K562 (cell line): ENCODE measurements around the gene PPP2R5A. TPM values are rescaled to one million over a fixed set of nuclear protein-coding genes. Genes with fewer than 3 reads are reported as not detected.
A peak's percentile ranks its signal among the peaks of the same experiment; 100 is the strongest.

ENCODE experiments used
- ATAC-seq: fragments of 200-7000 bp; cut with Tn5 transposase; 3 replicates; pipeline ENCODE4 v1.9.1; 2020; ENCODE audit warnings: moderate library complexity
- BruUV-seq: library from RNA; stranded (reverse); fragments of 400-500 nt; replicated peaks from 2 replicates; lab custom pipeline; 2021; lab: Mats Ljungman, UMichigan
- CTCF ChIA-PET: fragments of 300-600 bp; formaldehyde crosslinking; extraction: SDS; loops from one replicate; lab custom pipeline; 2021; ENCODE audit warnings: low intra/inter-chr PET ratio; lab: Yijun Ruan, JAX
- POLR2A ChIA-PET: fragments of 300-600, 350-650 bp; sonication (Branson Sonifier 250); formaldehyde crosslinking; extraction: SDS; loops from one replicate; lab custom pipeline; 2021; ENCODE audit warnings: antibody characterized with exemption, inconsistent platforms; lab: Yijun Ruan, JAX
- DNase-seq, 4 experiments: peaks; one replicate each; pipeline versions ENCODE4 v3.0.0 to v3.0.0-alpha.2; 2011 to 2018; ENCODE audit warnings: low spot score in 3 of 4, mixed read lengths in 3 of 4; ENCODE audit errors: extremely low read depth in 1 of 4
- FAIRE-seq: peaks from 2 replicates; lab custom pipeline; 2011; peaks lifted over from hg19 to GRCh38; lab: Jason Lieb, UNC
- H2AFZ ChIP-seq: 2 replicates; pipeline ENCODE4 v1.6.0; 2011; ENCODE audit warnings: low read depth, low read length, control low read depth, inconsistent platforms
- H3K27ac ChIP-seq: fragments of 200-600 bp; 3 replicates; pipeline ENCODE4 v1.8.0; 2011; ENCODE audit warnings: low read depth, mild to moderate bottlenecking, control low read depth, inconsistent platforms, low read length, moderate library complexity, mixed read lengths; ENCODE audit errors: extremely low read depth
- H3K27me3 ChIP-seq, 2 experiments: fragments of 300-600 bp in 1 of 2; 2 replicates in 1 of 2; 3 replicates in 1 of 2; pipeline versions ENCODE4 v1.6.0 to v1.8.0; 2011; ENCODE audit warnings: inconsistent platforms in 2 of 2, low read length in 2 of 2, mild to moderate bottlenecking in 1 of 2, mixed read lengths in 1 of 2, moderate library complexity in 1 of 2; ENCODE audit not compliant: control insufficient read depth in 2 of 2, insufficient read depth in 2 of 2
- H3K36me3 ChIP-seq: fragments of 300-600 bp; 3 replicates; pipeline ENCODE4 v1.8.0; 2011; ENCODE audit warnings: mild to moderate bottlenecking, low read length, inconsistent platforms; ENCODE audit not compliant: control insufficient read depth, insufficient read depth
- H3K4me1 ChIP-seq, 2 experiments: fragments of 200-600 bp in 1 of 2; replicated peaks in 1 of 2; 2 replicates in 1 of 2; 3 replicates in 1 of 2; pipeline versions ENCODE4 v1.5.1 to v1.8.0; 2011; ENCODE audit warnings: inconsistent platforms in 2 of 2, low read length in 2 of 2, mild to moderate bottlenecking in 1 of 2, mixed read lengths in 1 of 2, moderate library complexity in 1 of 2; ENCODE audit not compliant: control insufficient read depth in 2 of 2, insufficient read depth in 2 of 2
- H3K4me2 ChIP-seq: 2 replicates; pipeline ENCODE4 v1.6.1; 2011; ENCODE audit warnings: low read length, control low read depth, inconsistent platforms, mixed read lengths; ENCODE audit not compliant: insufficient read depth
- H3K4me3 ChIP-seq: fragments of 200-600 bp; sonication (generic), shearing (Covaris generic); 2 replicates; pipeline ENCODE4 v1.5.1; 2016; ENCODE audit warnings: control low read depth, inconsistent platforms
- H3K79me2 ChIP-seq: fragments of 200-600 bp; 3 replicates; pipeline ENCODE4 v1.8.0; 2011; ENCODE audit warnings: low read length, inconsistent platforms; ENCODE audit not compliant: control insufficient read depth, insufficient read depth
- H3K9ac ChIP-seq, 2 experiments: 2 replicates each; pipeline versions ENCODE4 v1.6.0 to v1.6.1; 2011; ENCODE audit warnings: low read depth in 2 of 2, low read length in 2 of 2, control low read depth in 1 of 2, inconsistent platforms in 1 of 2, mild to moderate bottlenecking in 1 of 2, mixed read lengths in 1 of 2; ENCODE audit not compliant: insufficient read depth in 1 of 2
- H3K9me1 ChIP-seq: one replicate; pipeline ENCODE4 v1.6.0; 2011; ENCODE audit warnings: inconsistent platforms, mild to moderate bottlenecking, low read length, moderate library complexity; ENCODE audit not compliant: control insufficient read depth, insufficient read depth
- H3K9me3 ChIP-seq: replicated peaks from 2 replicates; pipeline ENCODE4 v1.5.1; 2011; ENCODE audit warnings: low read depth, low read length, inconsistent platforms; ENCODE audit not compliant: control insufficient read depth, insufficient read depth
- H4K20me1 ChIP-seq: replicated peaks from 2 replicates; pipeline ENCODE4 v1.6.1; 2011; ENCODE audit warnings: low read length, inconsistent platforms, mixed read lengths; ENCODE audit not compliant: control insufficient read depth, insufficient read depth
- CBX3 ChIP-seq, 2 experiments: IDR thresholded peaks; 1 replicate in 1 of 2; 2 replicates in 1 of 2; pipeline ENCODE4 v1.6.1; 2012; ENCODE audit warnings: inconsistent platforms in 2 of 2, low read length in 2 of 2, borderline replicate concordance in 1 of 2, control low read depth in 1 of 2
- CBX5 ChIP-seq: IDR thresholded peaks from 2 replicates; pipeline ENCODE4 v1.6.1; 2014; ENCODE audit warnings: low read depth, borderline replicate concordance
- E4F1 ChIP-seq: fragments of 250-450 bp; sonication (Bioruptor Pico); IDR thresholded peaks from 2 replicates; pipeline ENCODE4 v1.5.0; 2021; ENCODE audit warnings: mild to moderate bottlenecking, borderline replicate concordance
- HDAC3 ChIP-seq: fragments of 450-650 bp; IDR thresholded peaks from 2 replicates; pipeline ENCODE4 v1.6.1; 2018; ENCODE audit warnings: borderline replicate concordance, mild to moderate bottlenecking, moderate library complexity; ENCODE audit not compliant: partially characterized antibody
- OTX1 ChIP-seq: fragments of 450-650 bp; formaldehyde crosslinking; IDR thresholded peaks from 2 replicates; pipeline ENCODE4 v1.4.0; 2022; ENCODE audit warnings: mild to moderate bottlenecking
- ZC3H4 ChIP-seq: sonication (generic); formaldehyde crosslinking; IDR thresholded peaks from 2 replicates; pipeline ENCODE4 v1.9.0; 2021; ENCODE audit warnings: missing genetic modification reagents, borderline replicate concordance
- ZFP36 ChIP-seq: fragments of 150-350 bp; IDR thresholded peaks from 2 replicates; pipeline ENCODE4 v1.6.1; 2018; ENCODE audit warnings: low read length, low read depth; ENCODE audit not compliant: partially characterized antibody
- WGBS: fragments of 100-300 bp; shearing (Covaris generic); methylation state at CpG from one replicate; pipeline ENCODE4 v1.1.6; 2016; ENCODE audit warnings: low coverage, mixed read lengths; ENCODE audit not compliant: insufficient coverage; ENCODE audit errors: missing lambda C conversion rate; 5-methylcytosine and 5-hydroxymethylcytosine counted together
- in situ Hi-C: fragments of 300-500 bp; cut with MboI; formaldehyde crosslinking; loops from 4 replicates; pipeline ENCODE4 v1.15.0; 2018; ENCODE audit warnings: inconsistent platforms, mixed read lengths
- intact Hi-C: fragments of 100-400 bp; cut with micrococcal nuclease; formaldehyde crosslinking; loops from 2 replicates; pipeline ENCODE4 v1.14.2; 2022
- polyA plus RNA-seq, 8 experiments: library from polyadenylated mRNA; depleted of rRNA in 4 of 8; stranded (reverse) in 5 of 8; unstranded in 3 of 8; fragments of >200 nt; fragmentation: Nextera tagmentation in 2 of 8; fragmentation: Illumina TruSeq in 1 of 8; extraction: Ambion mirVana in 2 of 8; extraction: Trizol in 1 of 8; gene quantifications; 2 replicates each; pipeline versions ENCODE4 v1.2.1 to v1.2.3, GENCODE V29; 2011 to 2014; ENCODE audit warnings: inconsistent platforms in 1 of 8, missing spikeins in 1 of 8
- total RNA-seq, 7 experiments: library from RNA; depleted of rRNA in 6 of 7; stranded (reverse); fragments of >200 nt in 6 of 7; fragmentation: Illumina TruSeq in 2 of 7; extraction: Trizol in 2 of 7; gene quantifications; 2 replicates each; pipeline versions ENCODE4 v1.2.1 to v1.2.3, GENCODE V29; 2011 to 2021; ENCODE audit warnings: low replicate concordance in 1 of 7
- TF ChIP-seq, protein P1 (sequence below): fragments of 450-650 bp; IDR thresholded peaks from 2 replicates; pipeline ENCODE4 v1.6.1; 2018; ENCODE audit warnings: mild to moderate bottlenecking, low read depth; ENCODE audit not compliant: partially characterized antibody
- TF ChIP-seq, protein P2 (sequence below): IDR thresholded peaks from 2 replicates; pipeline ENCODE4 v1.6.1; 2014; ENCODE audit warnings: antibody characterized with exemption

Gene PPP2R5A
- total and polyA plus RNA-seq, 9 of the 15 experiments (the other 6 are each of a cell fraction or from before 2014, with no cell fraction given) = 26.9 to 106 (median 64.3) TPM

DNA sequence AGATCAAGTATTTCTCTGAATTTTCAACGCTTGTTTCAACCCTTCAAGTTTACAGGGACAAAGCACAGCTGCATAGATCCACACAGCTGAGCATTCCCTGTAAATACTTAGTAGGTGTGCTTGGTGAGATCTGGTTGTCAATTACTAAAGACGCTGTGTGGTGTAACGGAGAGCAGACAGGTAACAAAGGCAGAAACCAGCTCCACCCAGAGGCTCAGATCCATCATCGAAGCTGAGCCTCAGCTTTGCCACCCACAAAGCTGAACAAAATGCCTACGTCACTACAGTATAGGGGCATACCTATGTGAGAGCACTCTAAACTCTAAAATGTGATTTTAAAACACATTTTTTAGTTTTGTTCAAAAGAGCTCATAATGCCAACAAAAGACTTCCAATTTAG, 90.8 kb downstream of the PPP2R5A start:
- ChIA-PET POLR2A (interaction anchor here (1.1 to 1.5 kb wide), 2 partner anchors 8 to 13 kb away, joined by 3 to 4 read pairs; no protein-coding TSS in a partner anchor), CTCF (no interaction called here)
- DNase-seq = no peak
- TF ChIP-seq E4F1 (CRISPR knock-in tag) = no peak
- FAIRE-seq = no peak
- H3K27me3 ChIP-seq = no peaks in the 10 kb centered on the region
- no peak overlapping the region for H3K4me3 ChIP-seq
- intact Hi-C loops = no loop called here
- no peaks in the 10 kb centered on the region for H3K4me1 ChIP-seq
- no peaks in the 10 kb centered on the region for H3K9me1 ChIP-seq
- 79% methylated on average over 5 of the region's 5 CpGs for WGBS
- H3K79me2 ChIP-seq = no peaks in the 10 kb centered on the region
- no peak overlapping the region for H3K27ac ChIP-seq
- in situ Hi-C loops = no loop called here
- no peak for ATAC-seq
- H4K20me1 ChIP-seq = no peaks in the 10 kb centered on the region
- no peak overlapping the region for H3K4me2 ChIP-seq
- BruUV-seq = no TSS peak
- no peak overlapping the region for H2AFZ ChIP-seq
- no peak overlapping the region for H3K9ac ChIP-seq
- no peaks in the 10 kb centered on the region for H3K9me3 ChIP-seq
- peaks cover 47% of the 10 kb centered on the region for H3K36me3 ChIP-seq

GRCh38 chr1:212377644-212378043, 92.4 kb downstream of the PPP2R5A start:
- intact Hi-C loops (no loop called here), in situ Hi-C loops (no loop called here)
- H3K4me3 ChIP-seq = no peak overlapping the region
- WGBS = 93% methylated on average over 3 of the region's 3 CpGs
- no peak overlapping the region for H2AFZ ChIP-seq
- ATAC-seq (no peak), FAIRE-seq (no peak), DNase-seq (no peak)
- peaks cover 57% of the 10 kb centered on the region for H3K36me3 ChIP-seq
- ChIA-PET POLR2A (interaction anchor here (0.7 to 1.6 kb wide), 4 partner anchors 11 to 633 kb away, joined by 3 to 9 read pairs (median 3); no protein-coding TSS in a partner anchor), CTCF (no interaction called here)
- H3K27ac ChIP-seq = no peak overlapping the region
- no TSS peak for BruUV-seq
- no peaks in the 10 kb centered on the region for H3K9me1 ChIP-seq
- H3K4me2 ChIP-seq = no peak overlapping the region
- H4K20me1 ChIP-seq = no peaks in the 10 kb centered on the region
- H3K9ac ChIP-seq = no peak overlapping the region
- H3K4me1 ChIP-seq = no peaks in the 10 kb centered on the region
- H3K79me2 ChIP-seq = no peaks in the 10 kb centered on the region
- no peaks in the 10 kb centered on the region for H3K27me3 ChIP-seq
- H3K9me3 ChIP-seq = no peaks in the 10 kb centered on the region
- TF ChIP-seq ZFP36 (peak; percentile 91), ZC3H4 (CRISPR knock-in tag) (no peak), CBX3 (IDR thresholded peaks at IDR 0.05; ENCODE audit: borderline replicate concordance in 1 of 2, low read length in 2 of 2) (peak in 1 of 2 experiments; percentile 95; a peak in 2 of 3 replicates), OTX1 (CRISPR knock-in tag) (no peak), HDAC3 (no peak), CBX5 (peak; percentile 55; the same call in 1 of the 2 replicates)
- TF ChIP-seq, protein P1, sequence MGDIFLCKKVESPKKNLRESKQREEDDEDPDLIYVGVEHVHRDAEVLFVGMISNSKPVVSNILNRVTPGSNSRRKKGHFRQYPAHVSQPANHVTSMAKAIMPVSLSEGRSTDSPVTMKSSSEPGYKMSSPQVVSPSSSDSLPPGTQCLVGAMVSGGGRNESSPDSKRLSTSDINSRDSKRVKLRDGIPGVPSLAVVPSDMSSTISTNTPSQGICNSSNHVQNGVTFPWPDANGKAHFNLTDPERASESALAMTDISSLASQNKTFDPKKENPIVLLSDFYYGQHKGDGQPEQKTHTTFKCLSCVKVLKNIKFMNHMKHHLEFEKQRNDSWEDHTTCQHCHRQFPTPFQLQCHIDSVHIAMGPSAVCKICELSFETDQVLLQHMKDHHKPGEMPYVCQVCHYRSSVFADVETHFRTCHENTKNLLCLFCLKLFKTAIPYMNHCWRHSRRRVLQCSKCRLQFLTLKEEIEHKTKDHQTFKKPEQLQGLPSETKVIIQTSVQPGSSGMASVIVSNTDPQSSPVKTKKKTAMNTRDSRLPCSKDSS = peak; percentile 35
- TF ChIP-seq, protein P2, sequence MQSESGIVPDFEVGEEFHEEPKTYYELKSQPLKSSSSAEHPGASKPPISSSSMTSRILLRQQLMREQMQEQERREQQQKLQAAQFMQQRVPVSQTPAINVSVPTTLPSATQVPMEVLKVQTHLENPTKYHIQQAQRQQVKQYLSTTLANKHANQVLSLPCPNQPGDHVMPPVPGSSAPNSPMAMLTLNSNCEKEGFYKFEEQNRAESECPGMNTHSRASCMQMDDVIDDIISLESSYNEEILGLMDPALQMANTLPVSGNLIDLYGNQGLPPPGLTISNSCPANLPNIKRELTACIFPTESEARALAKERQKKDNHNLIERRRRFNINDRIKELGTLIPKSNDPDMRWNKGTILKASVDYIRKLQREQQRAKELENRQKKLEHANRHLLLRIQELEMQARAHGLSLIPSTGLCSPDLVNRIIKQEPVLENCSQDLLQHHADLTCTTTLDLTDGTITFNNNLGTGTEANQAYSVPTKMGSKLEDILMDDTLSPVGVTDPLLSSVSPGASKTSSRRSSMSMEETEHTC = no peak
